Erythroblast (primary cell): Measurements from ENCODE around the gene ZBTB5.
"Not testable (repeated sequence)": the region's sequence is repeated elsewhere in the genome, so short reads cannot be mapped to it uniquely, and the experiment has no call there.

Experiments used
- DNase-seq, 2 experiments: peaks; one replicate each; lab custom pipeline; 2025; lab: John Stamatoyannopoulos, UW
- GATA1 ChIP-seq: IDR thresholded peaks from 2 replicates; pipeline ENCODE4 v1.6.1; 2011; ENCODE audit warnings: low read depth, mild to moderate bottlenecking, control low read depth, low read length, moderate library complexity
- POLR2A ChIP-seq: IDR thresholded peaks from 2 replicates; pipeline ENCODE4 v1.6.1; 2011; ENCODE audit warnings: mild to moderate bottlenecking, low read length

ZBTB5 gene

GRCh38 chr9:37501957-37502596, 36.8 kb upstream of the ZBTB5 start:
- DNase-seq = no peak

GRCh38 chr9:37499297-37499696, 34.0 kb upstream of the ZBTB5 start:
- no peak for DNase-seq
- no peak for TF ChIP-seq POLR2A
- no peak for TF ChIP-seq GATA1

More at GRCh38 chr9:37501957-37502596, 36.8 kb upstream of the ZBTB5 start:
- no peak for TF ChIP-seq GATA1
- TF ChIP-seq POLR2A = no peak

GRCh38 chr9:37498457-37498856, 33.2 kb upstream of the ZBTB5 start:
- DNase-seq = no peak
- TF ChIP-seq POLR2A (no peak), GATA1 (no peak)

- TF ChIP-seq GATA1 (no peak), POLR2A (no peak)
- no peak for DNase-seq
These were observed 32.1 kb upstream of the ZBTB5 start for GRCh38 chr9:37497320-37497719.

GRCh38 chr9:37496020-37496419, 30.8 kb upstream of the ZBTB5 start:
- DNase-seq = no peak
- no peak for TF ChIP-seq POLR2A
- TF ChIP-seq GATA1 = no peak

GRCh38 chr9:37495571-37495970, 30.3 kb upstream of the ZBTB5 start:
- no peak for DNase-seq
- TF ChIP-seq GATA1 (no peak), POLR2A (no peak)

GRCh38 chr9:37491939-37492338, 26.7 kb upstream of the ZBTB5 start:
- TF ChIP-seq GATA1 (no peak), POLR2A (no peak)
- DNase-seq = no peak

GRCh38 chr9:37486616-37487548, 21.6 kb upstream of the ZBTB5 start:
- DNase-seq = peak; percentile 30 to 42

GRCh38 chr9:37486256-37486615, 21.0 kb upstream of the ZBTB5 start:
- DNase-seq = no peak
- TF ChIP-seq GATA1 = no peak
- no peak for TF ChIP-seq POLR2A

More at GRCh38 chr9:37486616-37487548, 21.6 kb upstream of the ZBTB5 start:
- TF ChIP-seq GATA1 = no peak
- TF ChIP-seq POLR2A = no peak

- DNase-seq = peak; percentile 95 to 96
- TF ChIP-seq POLR2A = peak; percentile 89
- TF ChIP-seq GATA1 = no peak
These were observed 20.4 kb upstream of the ZBTB5 start, which contains the start of gene POLR1E for GRCh38 chr9:37485389-37486255. Gene POLR1E (plus strand): TSS chr9:37485948. CDS start chr9:37486048, 100 bp downstream.

GRCh38 chr9:37480759-37481158, 15.5 kb upstream of the ZBTB5 start:
- TF ChIP-seq GATA1 = no peak
- TF ChIP-seq POLR2A = no peak
- no peak for DNase-seq

- DNase-seq = not testable (repeated sequence)
These were observed 12.9 kb upstream of the ZBTB5 start for GRCh38 chr9:37477987-37478619.

GRCh38 chr9:37477443-37477842, 12.2 kb upstream of the ZBTB5 start:
- not testable (repeated sequence) for DNase-seq

- TF ChIP-seq GATA1 (no peak), POLR2A (no peak)
- DNase-seq = no peak
These were observed 11.7 kb upstream of the ZBTB5 start for GRCh38 chr9:37476930-37477329.
